Measurements from ENCODE around the gene TAAR8. TPM values are rescaled to one million over a fixed set of nuclear protein-coding genes. Genes with fewer than 3 reads are reported as not detected.
"Not testable (repeated sequence)": the region's sequence is repeated elsewhere in the genome, so short reads cannot be mapped to it uniquely, and the experiment has no call there.

TAAR8 gene
- total RNA-seq, 1 donor, result not detected

GRCh38 chr6:132590362-132590761 is 37.9 kb downstream of the TAAR8 start:
- DNase-seq (ENCODE audit: low read depth), result no peak
- H3K4me3 ChIP-seq (ENCODE audit: low read depth, low read length), result no peak overlapping the region
- no peak for TF ChIP-seq CTCF (IDR thresholded peaks at IDR 0.05; ENCODE audit: insufficient read depth, low read length)

- no peak overlapping the region for H3K4me3 ChIP-seq (ENCODE audit: low read depth, low read length)
- no peak for TF ChIP-seq CTCF (IDR thresholded peaks at IDR 0.05; ENCODE audit: insufficient read depth, low read length)
Observed at GRCh38 chr6:132592855-132593254, 40.4 kb downstream of the TAAR8 start.

GRCh38 chr6:132596201-132596600 is 43.7 kb downstream of the TAAR8 start:
- no peak overlapping the region for H3K4me3 ChIP-seq (ENCODE audit: low read depth, low read length)
- no peak for TF ChIP-seq CTCF (IDR thresholded peaks at IDR 0.05; ENCODE audit: insufficient read depth, low read length)
- no peak for DNase-seq (ENCODE audit: low read depth)

More at GRCh38 chr6:132592855-132593254, 40.4 kb downstream of the TAAR8 start:
- no peak for DNase-seq (ENCODE audit: low read depth)

- no peak for DNase-seq (ENCODE audit: low read depth)
Observed at GRCh38 chr6:132598473-132598872, 46.0 kb downstream of the TAAR8 start.

GRCh38 chr6:132600900-132601299 is 48.4 kb downstream of the TAAR8 start:
- H3K4me3 ChIP-seq (ENCODE audit: low read depth, low read length), result not testable (repeated sequence)

More at GRCh38 chr6:132598473-132598872, 46.0 kb downstream of the TAAR8 start:
- H3K4me3 ChIP-seq (ENCODE audit: low read depth, low read length), result no peak overlapping the region
- no peak for TF ChIP-seq CTCF (IDR thresholded peaks at IDR 0.05; ENCODE audit: insufficient read depth, low read length)

More at GRCh38 chr6:132600900-132601299, 48.4 kb downstream of the TAAR8 start:
- not testable (repeated sequence) for DNase-seq (ENCODE audit: low read depth)

Small RNAs within 50 kb of the gene (small RNA-seq; reads per million reads assigned to genes)
- gene TAAR7P, result not detected

Other genes starting within 250 kb of the TAAR8 start
- gene MOXD1, start 151.2 kb upstream of the TAAR8 start, total RNA-seq (ENCODE audit: low replicate concordance), result 6.1 and 78.8 TPM in 2 replicates
- 21.9 and 49.7 TPM in 2 replicates for gene STX7, start 39.6 kb upstream of the TAAR8 start, total RNA-seq (ENCODE audit: low replicate concordance)
- gene TAAR9, start 14.4 kb upstream of the TAAR8 start, total RNA-seq (ENCODE audit: low replicate concordance), result 0.09 TPM in 1 of 2 replicates, not detected in the other
- not detected in 2 replicates for gene TAAR6, start 17.6 kb downstream of the TAAR8 start, total RNA-seq (ENCODE audit: low replicate concordance)
- not detected in 2 replicates for gene TAAR5, start 37.1 kb downstream of the TAAR8 start, total RNA-seq (ENCODE audit: low replicate concordance)
- gene TAAR2, start 71.6 kb downstream of the TAAR8 start, total RNA-seq (ENCODE audit: low replicate concordance), result not detected in 2 replicates
- gene TAAR1, start 106.5 kb downstream of the TAAR8 start, total RNA-seq (ENCODE audit: low replicate concordance), result not detected in 2 replicates
- gene VNN1, start 161.4 kb downstream of the TAAR8 start, total RNA-seq (ENCODE audit: low replicate concordance), result under 0.01 and 0.33 TPM in 2 replicates
- gene VNN2, start 205.2 kb downstream of the TAAR8 start, total RNA-seq (ENCODE audit: low replicate concordance), result 0.18 TPM in 1 of 2 replicates, not detected in the other
- gene SLC18B1, start 246.0 kb downstream of the TAAR8 start, total RNA-seq (ENCODE audit: low replicate concordance), result 6.8 and 17.8 TPM in 2 replicates